Measurements from ENCODE around the gene UPP1. TPM values are rescaled to one million over a fixed set of nuclear protein-coding genes. Genes with fewer than 3 reads are reported as not detected.

Gene UPP1
- total RNA-seq (2021), result 119 and 185 TPM in 2 replicates
- percentile 98 among the genes with signal in this experiment for Bru-seq, nascent RNA
- percentile 93 among the genes with signal in this experiment for BruChase-seq, experiment 1, labeled RNA remaining after a 2-hour chase
- percentile 95 among the genes with signal in this experiment for BruChase-seq, experiment 2, labeled RNA remaining after a 6-hour chase
- long read RNA-seq, transcript UPP1-203 (9 exons, 1,375 nt), result major isoform, 44 of 132 reads
- long read RNA-seq, transcript UPP1-202 (6 exons, 955 nt), result minor isoform, 26 of 132 reads
- long read RNA-seq, transcript UPP1-212 (3 exons, 2,782 nt), result minor isoform, 8 of 132 reads
- long read RNA-seq, partial matches to known transcripts, result 14 of 132 reads
- long read RNA-seq, other reads (novel, unspliced or antisense), result 39 of 132 reads

DNA sequence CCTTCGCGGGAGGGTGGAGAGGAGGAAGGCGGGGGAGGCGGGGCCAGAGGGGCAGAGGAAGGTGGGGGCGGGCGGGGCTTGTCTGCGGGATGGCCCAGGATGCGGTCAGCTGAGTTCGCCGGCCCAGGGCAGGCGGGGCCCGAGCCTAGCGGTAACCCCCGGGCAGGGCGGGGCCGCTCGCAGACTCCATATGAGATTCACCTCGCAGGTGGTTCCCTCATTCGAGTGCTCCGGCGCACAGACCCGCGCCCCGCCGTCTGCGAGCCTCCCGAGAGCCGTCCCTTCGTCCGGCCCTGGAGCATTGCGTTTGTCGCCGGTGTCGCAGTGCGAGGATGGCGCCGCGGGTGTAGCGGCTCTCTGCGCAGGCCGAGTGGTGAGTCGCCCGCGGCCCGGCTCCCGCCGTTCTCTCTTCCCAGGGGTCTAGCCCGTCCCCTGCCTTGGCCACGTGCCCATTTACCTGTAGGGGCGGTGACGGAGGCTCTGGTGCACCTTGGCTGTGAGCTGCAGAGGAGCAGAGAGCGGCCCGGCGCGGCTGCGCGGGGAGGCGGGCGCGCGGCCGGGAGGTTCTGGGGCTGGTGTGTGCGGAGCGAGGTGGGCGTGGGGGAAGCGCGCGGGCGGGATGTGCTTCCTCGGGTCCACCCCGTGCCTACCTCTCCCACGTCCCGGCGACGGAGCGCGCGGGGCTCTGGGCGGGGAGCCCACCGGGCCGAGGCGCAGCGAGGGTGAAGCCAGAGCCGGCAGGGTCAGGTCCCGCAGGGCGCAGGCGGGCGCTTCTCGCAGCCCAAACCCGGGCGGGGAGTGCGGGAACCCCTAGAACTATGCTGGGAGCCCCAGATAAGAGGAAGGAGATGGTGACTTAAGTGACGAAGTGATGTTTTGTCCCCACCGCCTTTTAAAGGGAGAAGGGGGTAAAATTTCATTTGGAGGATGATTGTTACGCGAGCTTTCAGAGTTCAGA is at the start of gene UPP1:
Gene UPP1, plus strand, starts transcription at position 220 of the 958 bp plus-strand sequence. CDS start 5,519 bp downstream, outside the sequence.
- H3K9me2 ChIP-seq (ENCODE audit: insufficient read depth), result no peaks in the 10 kb centered on the region
- no peaks in the 10 kb centered on the region for H3K27me3 ChIP-seq (ENCODE audit: insufficient read depth, low read depth)
- intact Hi-C loops (cut with micrococcal nuclease; ENCODE audit: unreplicated experiment), result loop anchor here (1.0 to 10.0 kb wide), 6 partner anchors 53 to 615 kb away; partner anchors contain the start of genes C7orf57 and HUS1
- peaks cover 76% of the 10 kb centered on the region for H3K4me1 ChIP-seq (replicated peaks; ENCODE audit: insufficient read depth)
- DNase-seq, result peak; percentile 68 to 96
- H3K27ac ChIP-seq, result peak within 1 kb of the TSS; percentile 98
- peaks cover 85% of the 10 kb centered on the region for H3F3A ChIP-seq (ENCODE audit: insufficient read depth, low read depth)
- peak within 1 kb of the TSS; percentile 68 for H2AFZ ChIP-seq
- BruUV-seq (replicated peaks), result no TSS peak
- H3K4me3 ChIP-seq, result peak within 1 kb of the TSS; percentile 73
- POLR2A ChIA-PET (ENCODE audit: unreplicated experiment), result interaction anchor here (0.6 to 0.7 kb wide), 3 partner anchors 14 to 716 kb away, joined by 3 to 4 read pairs (median 4); no protein-coding TSS in a partner anchor
- H3K36me3 ChIP-seq (ENCODE audit: low read depth), result peaks cover 32% of the 10 kb centered on the region
- H3K79me2 ChIP-seq (ENCODE audit: low read depth), result peaks cover 49% of the 10 kb centered on the region
- peak within 1 kb of the TSS; percentile 95 for H3K4me2 ChIP-seq
- H3K9me3 ChIP-seq (ENCODE audit: insufficient read depth, low read depth), result no peaks in the 10 kb centered on the region
- CTCF ChIA-PET, result interaction anchor here (0.7 kb wide), 1 partner anchor 25 kb away, joined by 4 read pairs; no protein-coding TSS in a partner anchor
- peaks cover 7% of the 10 kb centered on the region; the same call in 1 of the 2 replicates for H4K20me1 ChIP-seq (ENCODE audit: insufficient read depth)
- TF ChIP-seq, protein P1, sequence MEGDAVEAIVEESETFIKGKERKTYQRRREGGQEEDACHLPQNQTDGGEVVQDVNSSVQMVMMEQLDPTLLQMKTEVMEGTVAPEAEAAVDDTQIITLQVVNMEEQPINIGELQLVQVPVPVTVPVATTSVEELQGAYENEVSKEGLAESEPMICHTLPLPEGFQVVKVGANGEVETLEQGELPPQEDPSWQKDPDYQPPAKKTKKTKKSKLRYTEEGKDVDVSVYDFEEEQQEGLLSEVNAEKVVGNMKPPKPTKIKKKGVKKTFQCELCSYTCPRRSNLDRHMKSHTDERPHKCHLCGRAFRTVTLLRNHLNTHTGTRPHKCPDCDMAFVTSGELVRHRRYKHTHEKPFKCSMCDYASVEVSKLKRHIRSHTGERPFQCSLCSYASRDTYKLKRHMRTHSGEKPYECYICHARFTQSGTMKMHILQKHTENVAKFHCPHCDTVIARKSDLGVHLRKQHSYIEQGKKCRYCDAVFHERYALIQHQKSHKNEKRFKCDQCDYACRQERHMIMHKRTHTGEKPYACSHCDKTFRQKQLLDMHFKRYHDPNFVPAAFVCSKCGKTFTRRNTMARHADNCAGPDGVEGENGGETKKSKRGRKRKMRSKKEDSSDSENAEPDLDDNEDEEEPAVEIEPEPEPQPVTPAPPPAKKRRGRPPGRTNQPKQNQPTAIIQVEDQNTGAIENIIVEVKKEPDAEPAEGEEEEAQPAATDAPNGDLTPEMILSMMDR (conservative IDR thresholded peaks at IDR 0.05), result no peak

DNA sequence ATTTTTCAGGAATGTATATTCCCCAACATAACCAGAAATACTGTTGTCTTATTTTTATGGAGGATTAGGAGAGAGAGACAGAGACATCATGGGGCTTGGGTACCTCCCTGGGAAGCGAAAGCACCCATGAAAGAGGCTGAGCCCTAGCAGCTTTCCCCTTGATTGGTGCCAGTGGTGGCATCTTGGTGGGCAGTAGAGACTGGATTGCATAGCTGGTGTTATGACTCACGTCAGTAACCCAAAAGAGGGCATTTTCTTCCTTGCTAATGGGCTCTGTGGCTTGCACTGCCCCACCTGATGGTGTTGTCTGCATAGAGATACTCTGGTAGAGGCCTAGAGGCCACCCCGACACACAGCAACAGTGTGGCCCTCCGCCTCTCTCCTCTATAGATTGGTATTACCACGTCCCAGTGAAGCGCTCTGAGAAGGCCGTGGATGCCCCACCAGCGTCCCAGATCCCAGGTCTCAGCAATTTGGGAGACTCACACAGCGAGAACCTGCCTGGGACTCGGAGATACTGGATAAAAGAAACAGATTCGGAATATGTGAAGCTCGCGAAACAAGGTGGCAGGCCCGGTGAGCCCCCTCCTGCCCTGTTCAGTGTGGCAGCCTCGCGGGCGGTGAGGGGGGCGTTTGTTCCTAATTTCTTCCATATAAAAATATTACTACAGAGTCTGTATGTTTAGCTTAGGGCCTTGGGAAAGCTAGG is 48.0 kb upstream of the UPP1 start:
- Histone ChIP-seq H4K20me1 (ENCODE audit: insufficient read depth) (no peaks in the 10 kb centered on the region), H3K9me2 (ENCODE audit: insufficient read depth) (no peaks in the 10 kb centered on the region), H3K4me3 (no peak overlapping the region), H3K79me2 (ENCODE audit: low read depth) (no peaks in the 10 kb centered on the region), H3K27ac (no peak overlapping the region), H3K4me2 (no peak overlapping the region), H3K36me3 (ENCODE audit: low read depth) (no peaks in the 10 kb centered on the region), H3K9me3 (ENCODE audit: insufficient read depth, low read depth) (no peaks in the 10 kb centered on the region), H3K27me3 (ENCODE audit: insufficient read depth, low read depth) (peaks cover 12% of the 10 kb centered on the region; the same call in 1 of the 2 replicates), H3K4me1 (replicated peaks; ENCODE audit: insufficient read depth) (no peaks in the 10 kb centered on the region), H2AFZ (no peak overlapping the region), H3F3A (ENCODE audit: insufficient read depth, low read depth) (no peaks in the 10 kb centered on the region)
- ChIA-PET CTCF (no interaction called here), POLR2A (ENCODE audit: unreplicated experiment) (no interaction called here)
- no TSS peak for BruUV-seq (replicated peaks)
- DNase-seq, result no peak
- TF ChIP-seq, protein P1 (conservative IDR thresholded peaks at IDR 0.05), result no peak
- TF ChIP-seq EZH2 (IDR thresholded peaks at IDR 0.05; ENCODE audit: low read depth), result no peak
- intact Hi-C loops (cut with micrococcal nuclease; ENCODE audit: unreplicated experiment), result no loop called here

DNA sequence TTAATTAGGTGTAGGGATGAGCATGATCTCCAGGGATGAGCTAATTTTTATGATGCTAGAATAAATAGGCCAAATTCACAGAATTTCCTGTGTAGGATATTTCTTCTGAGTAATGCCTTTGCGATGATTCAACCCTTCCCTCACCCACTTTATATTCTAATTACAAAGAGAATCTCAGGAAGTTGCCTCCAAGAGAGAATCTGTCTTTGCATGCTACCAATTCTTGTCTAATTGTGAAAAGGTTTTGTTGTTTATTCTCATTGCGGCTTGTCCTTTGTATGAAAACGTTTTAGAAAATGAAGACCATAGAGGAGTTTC is 47.5 kb upstream of the UPP1 start:
- Histone ChIP-seq H3K4me1 (replicated peaks; ENCODE audit: insufficient read depth) (no peaks in the 10 kb centered on the region), H3K4me3 (no peak overlapping the region), H3K4me2 (no peak overlapping the region), H3K27me3 (ENCODE audit: insufficient read depth, low read depth) (peaks cover 6% of the 10 kb centered on the region; the same call in 1 of the 2 replicates), H3K27ac (no peak overlapping the region), H2AFZ (no peak overlapping the region), H3K36me3 (ENCODE audit: low read depth) (no peaks in the 10 kb centered on the region), H3K9me2 (ENCODE audit: insufficient read depth) (no peaks in the 10 kb centered on the region), H4K20me1 (ENCODE audit: insufficient read depth) (no peaks in the 10 kb centered on the region), H3K9me3 (ENCODE audit: insufficient read depth, low read depth) (no peaks in the 10 kb centered on the region), H3F3A (ENCODE audit: insufficient read depth, low read depth) (no peaks in the 10 kb centered on the region), H3K79me2 (ENCODE audit: low read depth) (no peaks in the 10 kb centered on the region)
- CTCF ChIA-PET, result no interaction called here
- POLR2A ChIA-PET (ENCODE audit: unreplicated experiment), result no interaction called here
- BruUV-seq (replicated peaks), result no TSS peak
- TF ChIP-seq, protein P1 (conservative IDR thresholded peaks at IDR 0.05), result no peak
- no peak for TF ChIP-seq EZH2 (IDR thresholded peaks at IDR 0.05; ENCODE audit: low read depth)
- intact Hi-C loops (cut with micrococcal nuclease; ENCODE audit: unreplicated experiment), result no loop called here
- DNase-seq, result no peak
